Right forelimb (tissue), 1 donor: ENCODE measurements around the gene NPC1.
"Not testable (repeated sequence)": the region's sequence is repeated elsewhere in the genome, so short reads cannot be mapped to it uniquely, and the experiment has no call there.

Source experiments
- DNase-seq: peaks from one replicate; pipeline ENCODE4 v3.0.0-alpha.2; 2018

Gene NPC1

DNA sequence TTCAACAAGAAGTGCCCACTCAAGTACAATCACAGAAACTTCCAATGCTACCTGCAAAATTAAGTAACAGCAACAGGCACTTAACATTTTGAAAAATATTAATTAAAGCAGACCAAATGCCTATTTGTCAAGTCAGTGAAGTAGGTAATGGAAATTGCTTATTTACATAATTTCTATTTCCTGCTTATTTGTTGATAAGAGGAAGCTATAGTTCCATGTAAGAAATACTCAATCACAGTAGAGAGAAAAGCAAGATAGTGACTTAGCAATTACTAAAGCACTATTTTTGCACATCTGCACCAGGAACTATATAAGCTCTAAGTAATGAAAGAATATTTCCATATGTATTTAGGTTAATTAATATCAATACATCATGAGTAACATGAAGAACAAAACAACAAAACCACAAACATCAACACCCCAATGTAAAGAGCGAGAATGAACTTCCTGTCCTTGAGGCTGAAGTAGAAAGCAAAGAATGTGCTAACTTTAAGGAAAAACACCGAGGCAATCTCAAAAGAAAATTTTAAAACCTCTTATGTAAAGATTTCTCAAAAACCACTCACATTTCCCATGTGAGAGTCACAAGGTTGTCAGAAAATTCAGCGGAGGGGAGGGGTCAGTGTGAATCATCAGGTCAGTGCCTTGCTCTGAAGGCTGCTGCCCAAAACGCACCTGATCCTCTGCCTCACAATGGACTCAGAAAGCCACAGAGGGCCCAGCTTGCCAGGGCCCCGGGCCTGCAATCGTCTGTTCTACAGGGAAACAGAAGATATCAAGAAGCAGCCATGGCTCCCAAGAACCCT is 12.5 kb downstream of the NPC1 start:
- DNase-seq = no peak

- no peak for DNase-seq
These were observed 13.3 kb downstream of the NPC1 start for GRCh38 chr18:23573020-23573419.

GRCh38 chr18:23572570-23572969 is 13.7 kb downstream of the NPC1 start:
- DNase-seq = no peak

GRCh38 chr18:23572012-23572411 is 14.3 kb downstream of the NPC1 start:
- DNase-seq = no peak

- no peak for DNase-seq
These were observed 15.3 kb downstream of the NPC1 start for GRCh38 chr18:23570912-23571504.

DNA sequence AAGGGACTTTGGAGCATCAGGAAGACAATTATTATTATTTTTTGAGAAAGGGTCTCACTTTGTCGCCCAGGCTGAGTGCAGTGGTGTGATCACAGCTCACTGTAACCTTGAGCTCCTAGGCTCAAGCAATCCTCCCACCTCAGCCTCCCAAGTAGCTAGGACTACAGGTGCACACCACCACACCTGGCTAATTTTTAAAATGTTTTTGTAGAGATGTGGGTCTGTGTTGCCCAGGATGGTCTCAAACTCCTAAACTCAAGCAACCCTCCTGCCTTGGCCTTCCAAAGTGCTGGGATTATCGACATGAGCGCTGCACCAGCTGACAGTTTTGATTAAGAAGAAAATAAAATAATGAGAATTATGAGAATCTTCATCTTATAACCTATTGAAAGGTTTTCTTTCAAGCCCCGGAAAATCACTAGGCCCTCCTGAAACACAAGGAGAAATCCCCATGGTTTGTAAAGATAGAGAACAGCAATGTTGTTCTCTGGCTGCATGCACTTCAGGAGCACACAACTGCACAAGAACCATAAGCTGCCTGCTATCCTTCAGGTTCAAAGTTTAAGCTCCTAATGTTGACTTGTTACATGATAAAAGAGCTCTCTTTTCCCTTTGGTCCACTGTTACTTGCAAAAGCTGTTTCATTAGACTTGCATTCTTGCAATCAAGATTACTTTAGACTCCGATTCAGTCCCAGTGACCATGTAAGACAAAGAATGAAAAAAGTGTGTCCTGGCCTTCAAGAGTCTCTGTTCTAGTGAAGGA is 16.8 kb downstream of the NPC1 start:
- no peak for DNase-seq

DNA sequence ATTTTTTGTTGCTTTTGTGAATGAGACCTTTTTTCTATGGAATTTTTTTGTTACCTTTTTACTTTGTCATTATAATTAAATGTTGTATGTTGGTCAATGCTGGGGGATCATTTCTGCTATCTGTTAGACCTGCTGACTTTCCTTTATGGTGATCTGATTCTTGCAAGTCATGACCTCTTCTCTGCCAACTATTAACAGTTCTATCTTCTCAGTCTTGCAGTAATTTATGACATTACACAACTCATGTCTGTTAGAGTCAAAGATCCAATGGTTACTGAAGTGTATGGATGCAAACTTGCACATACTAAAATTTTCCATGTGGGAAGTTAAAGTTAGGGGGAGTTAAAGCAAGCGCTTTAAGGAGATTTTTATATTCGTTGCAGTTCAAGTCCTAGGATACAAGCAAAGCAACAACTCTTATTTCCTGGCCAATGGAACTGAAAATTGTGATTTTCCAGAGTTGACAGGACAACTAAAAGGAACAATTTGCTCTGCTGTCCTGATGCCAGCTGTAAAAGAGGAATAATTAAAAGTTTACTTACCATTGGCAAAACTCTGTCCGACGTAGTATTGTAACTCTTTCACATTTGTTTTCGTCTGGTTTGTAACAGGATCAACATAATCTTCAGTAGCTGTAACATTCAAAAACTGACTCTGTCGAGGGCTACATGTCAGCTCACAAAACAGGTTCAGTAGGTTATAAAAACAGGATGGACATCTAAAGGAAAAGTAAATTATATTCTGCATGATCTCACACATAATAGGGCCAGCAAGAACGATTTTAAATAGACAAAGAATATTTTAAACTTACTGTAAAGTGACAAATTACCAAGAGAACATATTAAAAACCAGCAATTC is 17.8 kb downstream of the NPC1 start:
- DNase-seq = no peak

- no peak for DNase-seq
These were observed 18.6 kb downstream of the NPC1 start for GRCh38 chr18:23567671-23568070.

GRCh38 chr18:23565916-23566547 is 20.3 kb downstream of the NPC1 start:
- no peak for DNase-seq

- no peak for DNase-seq
These were observed 22.8 kb downstream of the NPC1 start for GRCh38 chr18:23563377-23564043.

DNA sequence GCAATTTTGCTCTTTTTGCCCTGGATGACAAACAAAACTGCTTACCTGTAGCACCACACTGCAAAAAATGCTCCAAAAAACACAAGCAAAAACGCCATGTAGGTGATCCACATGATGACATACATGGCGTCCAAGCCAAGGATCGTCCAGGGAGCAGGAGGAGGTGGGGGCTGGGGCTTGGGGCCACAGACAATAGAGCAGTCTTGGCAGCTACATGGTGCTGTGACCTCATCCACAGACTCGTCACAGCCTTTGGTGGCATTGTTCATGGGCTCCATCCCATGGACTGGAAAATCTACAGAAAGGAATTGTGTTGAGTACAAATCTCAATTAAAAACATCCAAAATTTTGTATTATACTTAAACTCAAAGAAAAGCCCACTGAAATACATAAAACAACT is 26.1 kb downstream of the NPC1 start:
- no peak for DNase-seq

- not testable (repeated sequence) for DNase-seq
These were observed 28.8 kb downstream of the NPC1 start for GRCh38 chr18:23557511-23557910.

- DNase-seq = no peak
These were observed 30.0 kb downstream of the NPC1 start for GRCh38 chr18:23556145-23556780.

GRCh38 chr18:23553887-23554286 is 32.4 kb downstream of the NPC1 start:
- no peak for DNase-seq

DNA sequence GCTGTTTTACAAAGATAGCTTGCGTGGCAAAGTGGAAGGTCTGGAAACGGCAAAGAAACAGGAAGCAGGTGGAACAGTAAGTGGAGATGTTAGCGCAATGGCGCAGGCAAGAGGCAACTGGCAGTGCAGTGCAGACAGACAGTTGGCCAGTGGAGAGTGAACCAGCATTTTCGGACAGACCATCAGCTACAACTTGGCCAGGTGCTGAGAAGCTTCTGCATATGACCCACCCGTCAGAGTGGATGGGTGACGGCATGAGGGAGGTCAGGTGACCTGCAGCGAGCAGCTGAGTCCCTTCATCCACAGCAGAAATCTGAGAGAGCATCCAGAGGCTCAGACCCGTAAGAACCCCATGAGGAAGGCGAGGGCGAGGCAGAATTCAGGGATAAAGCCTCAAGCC is 33.8 kb downstream of the NPC1 start:
- DNase-seq = no peak

DNA sequence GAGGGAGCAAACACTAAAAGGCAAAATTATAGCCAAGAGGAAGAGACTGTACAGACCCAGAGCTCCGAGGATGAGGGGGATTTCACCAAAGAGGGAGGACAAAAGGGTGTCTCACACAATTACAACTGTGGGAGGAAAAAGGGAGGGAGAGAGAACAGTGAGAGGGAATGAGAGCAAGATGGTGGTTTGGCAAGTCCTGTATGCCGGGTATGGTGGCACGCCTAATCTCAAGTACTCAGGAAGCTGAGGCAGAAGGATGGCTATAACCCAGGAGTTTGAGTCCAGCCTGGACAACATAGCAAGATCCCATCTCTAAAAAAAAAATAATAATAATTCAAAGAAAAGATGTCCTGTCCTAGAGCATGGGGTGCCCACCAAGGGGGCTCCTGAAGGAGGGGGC is 34.3 kb downstream of the NPC1 start:
- DNase-seq = no peak

- no peak for DNase-seq
These were observed 35.4 kb downstream of the NPC1 start for GRCh38 chr18:23550898-23551297.

GRCh38 chr18:23548719-23549118 is 37.6 kb downstream of the NPC1 start:
- DNase-seq = no peak

DNA sequence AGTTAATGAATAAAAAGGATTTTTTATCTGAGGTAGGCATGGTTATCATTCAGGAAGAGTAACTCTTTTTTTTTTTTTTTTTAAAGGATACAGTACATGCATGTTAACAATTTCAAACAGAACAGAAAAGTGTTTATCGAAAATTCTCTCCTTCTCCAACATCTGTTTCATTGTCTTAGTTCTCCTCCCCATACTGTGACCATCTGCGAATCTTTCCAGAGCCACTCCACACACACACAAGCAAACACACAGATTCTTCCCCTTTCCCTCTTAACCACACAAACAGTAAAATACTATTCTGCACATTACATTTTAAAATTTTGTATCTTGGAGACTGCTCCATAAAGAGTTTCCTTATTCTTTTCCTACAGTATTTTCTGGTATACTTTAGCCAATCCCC is 38.0 kb downstream of the NPC1 start:
- no peak for DNase-seq

- no peak for DNase-seq
These were observed 38.5 kb downstream of the NPC1 start for GRCh38 chr18:23547846-23548245.

- no peak for DNase-seq
These were observed 39.0 kb downstream of the NPC1 start for GRCh38 chr18:23547306-23547705.
